Left ventricle myocardium superior (tissue), 1 donor: Measurements from ENCODE around the gene AHDC1. TPM values are rescaled to one million over a fixed set of nuclear protein-coding genes. Genes with fewer than 3 reads are reported as not detected.

ENCODE experiments used
- ATAC-seq: fragments of 200-7000 bp; cut with Tn5 transposase; one replicate; pipeline ENCODE4 v1.9.1; 2020; ENCODE audit warnings: mild to moderate bottlenecking, moderate library complexity
- DNase-seq: peaks from one replicate; pipeline ENCODE4 v3.0.0-alpha.2; 2020
- intact Hi-C: fragments of 100-400 bp; cut with micrococcal nuclease; formaldehyde crosslinking; loops from one replicate; pipeline ENCODE4 v1.11.0; 2022
- total RNA-seq: library from RNA; stranded (reverse); fragmentation: NEBNext Ultra II Directional; extraction: Animal tissue kit (Norgen Biotek cat#: 25700); gene quantifications from one replicate; pipeline ENCODE4 v1.2.1, GENCODE V29; 2021
- donor health status: DM: no; HTN: yes; CAD: no; lungs with severe emphysema.

The AHDC1 gene
- total RNA-seq, 1 donor from 2014 or later: 42.8 TPM

DNA sequence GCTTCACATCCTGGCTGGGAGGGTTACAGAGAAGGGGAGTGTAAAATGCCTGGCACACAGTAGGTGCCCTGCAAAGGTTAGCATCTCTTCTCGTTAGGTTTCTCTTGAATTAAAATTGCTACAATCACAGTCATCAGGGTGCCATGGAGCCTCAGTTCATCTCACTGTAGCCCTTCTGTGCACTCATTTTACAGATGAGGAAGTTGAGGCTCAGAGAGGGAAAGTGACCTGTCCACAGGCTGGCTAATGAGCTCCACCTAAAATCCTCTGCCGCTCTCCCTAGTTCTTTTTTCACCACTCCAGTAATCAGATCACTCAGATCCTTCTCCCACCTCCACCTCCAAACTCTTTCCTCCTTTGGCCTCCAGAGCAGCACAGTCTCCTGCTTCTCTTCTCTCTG lies 13.5 kb upstream of the AHDC1 start:
- intact Hi-C loops: no loop called here
- no peak for DNase-seq
- no peak for ATAC-seq

GRCh38 chr1:27616441-27616840 lies 12.5 kb upstream of the AHDC1 start:
- DNase-seq (no peak), ATAC-seq (no peak)
- intact Hi-C loops: no loop called here

GRCh38 chr1:27615346-27616192 lies 11.6 kb upstream of the AHDC1 start:
- no peak for ATAC-seq
- intact Hi-C loops: no loop called here

GRCh38 chr1:27614625-27615344 lies 10.8 kb upstream of the AHDC1 start:
- ATAC-seq (no peak), DNase-seq (no peak)
- intact Hi-C loops: no loop called here

More at GRCh38 chr1:27615346-27616192, 11.6 kb upstream of the AHDC1 start:
- no peak for DNase-seq

DNA sequence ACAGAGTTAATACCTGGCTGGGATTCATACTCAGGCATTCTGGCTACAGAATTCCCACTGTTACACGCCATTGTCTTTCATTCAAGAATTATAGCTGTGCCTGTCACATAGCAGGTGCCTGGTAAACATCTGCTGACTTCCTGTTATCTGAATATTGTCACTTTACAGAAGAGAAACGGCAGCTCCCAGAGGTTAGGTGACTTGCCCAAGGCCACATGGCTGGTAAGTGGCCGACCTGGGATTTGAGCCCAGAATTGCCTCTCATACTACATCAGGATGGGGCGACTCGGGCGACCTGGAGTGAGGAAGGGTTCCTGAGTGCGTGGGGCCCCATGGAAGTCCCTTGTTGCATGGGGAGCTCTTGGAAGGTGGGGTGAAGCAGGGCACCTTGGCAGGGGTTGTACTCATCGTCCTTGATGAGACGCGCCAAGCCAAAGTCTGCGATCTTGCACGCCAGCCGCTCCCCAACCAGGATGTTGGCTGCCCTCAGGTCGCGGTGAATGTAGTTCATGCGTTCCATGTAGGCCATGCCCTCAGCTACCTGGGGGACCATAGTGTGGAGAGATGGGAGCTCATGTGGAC lies 10.2 kb upstream of the AHDC1 start:
- intact Hi-C loops: no loop called here
- DNase-seq: no peak
- no peak for ATAC-seq

- DNase-seq (no peak), ATAC-seq (no peak)
- intact Hi-C loops: no loop called here
Observed at GRCh38 chr1:27612718-27613117, 8.8 kb upstream of the AHDC1 start.

DNA sequence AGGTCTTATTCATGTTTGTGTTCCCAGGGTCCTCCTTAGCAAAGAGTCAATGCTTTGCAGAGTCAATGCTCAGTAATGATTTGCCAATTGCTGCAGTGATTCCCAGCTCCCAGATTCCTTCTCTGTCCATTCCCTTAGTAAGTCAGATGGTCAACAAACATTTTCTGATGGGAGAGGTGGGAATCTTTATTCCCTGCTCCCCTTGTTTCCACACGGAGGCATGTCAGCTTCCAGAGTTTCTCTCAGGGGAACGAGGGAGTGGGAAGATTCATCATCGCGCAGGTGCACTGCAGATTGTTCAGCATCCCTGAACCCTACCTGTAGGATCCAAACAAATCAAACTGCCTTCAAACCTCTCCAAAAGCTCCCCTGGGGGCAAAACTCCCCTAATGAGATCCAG lies 7.5 kb upstream of the AHDC1 start:
- DNase-seq (no peak), ATAC-seq (no peak)
- intact Hi-C loops: no loop called here

DNA sequence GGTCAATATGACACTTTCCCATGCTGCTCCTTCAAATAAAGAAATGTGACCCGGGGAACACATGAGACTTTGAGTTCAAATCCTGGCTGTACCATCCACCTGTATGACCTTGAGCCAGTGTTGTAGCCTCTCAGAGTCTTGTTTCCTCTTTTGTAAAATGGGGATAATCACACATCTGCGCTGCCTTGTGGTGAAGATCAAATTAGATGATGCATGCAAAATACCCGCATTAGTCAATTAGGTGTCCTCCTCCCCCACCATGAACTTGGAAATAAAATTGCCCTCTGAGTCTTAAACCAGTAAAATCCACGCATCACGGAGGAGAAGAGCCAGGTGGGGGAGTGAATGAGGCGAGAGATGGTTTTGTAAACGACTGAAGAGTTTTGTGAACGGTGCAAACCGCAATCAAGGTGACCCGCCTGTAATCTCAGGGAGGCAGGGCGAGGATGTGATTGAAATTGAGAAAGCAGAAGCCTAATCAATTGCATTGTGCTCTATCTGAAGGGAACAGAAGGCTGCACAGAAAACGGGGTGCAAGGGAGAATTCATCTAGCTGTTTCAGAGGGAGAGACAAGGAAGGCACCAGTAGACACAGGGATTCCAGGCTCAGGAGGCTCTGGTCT lies 5.8 kb upstream of the AHDC1 start:
- DNase-seq (no peak), ATAC-seq (no peak)
- intact Hi-C loops: loop anchor here (5.0 kb wide), 2 partner anchors 53 to 307 kb away; no protein-coding TSS in a partner anchor

GRCh38 chr1:27609210-27609555 lies 5.2 kb upstream of the AHDC1 start:
- ATAC-seq (no peak), DNase-seq (no peak)
- intact Hi-C loops: loop anchor here (5.0 kb wide), 2 partner anchors 53 to 307 kb away; no protein-coding TSS in a partner anchor

- ATAC-seq (no peak), DNase-seq (no peak)
- intact Hi-C loops: loop anchor here (5.0 kb wide), 2 partner anchors 55 to 305 kb away; no protein-coding TSS in a partner anchor
Observed at GRCh38 chr1:27607239-27607804, 3.4 kb upstream of the AHDC1 start.

DNA sequence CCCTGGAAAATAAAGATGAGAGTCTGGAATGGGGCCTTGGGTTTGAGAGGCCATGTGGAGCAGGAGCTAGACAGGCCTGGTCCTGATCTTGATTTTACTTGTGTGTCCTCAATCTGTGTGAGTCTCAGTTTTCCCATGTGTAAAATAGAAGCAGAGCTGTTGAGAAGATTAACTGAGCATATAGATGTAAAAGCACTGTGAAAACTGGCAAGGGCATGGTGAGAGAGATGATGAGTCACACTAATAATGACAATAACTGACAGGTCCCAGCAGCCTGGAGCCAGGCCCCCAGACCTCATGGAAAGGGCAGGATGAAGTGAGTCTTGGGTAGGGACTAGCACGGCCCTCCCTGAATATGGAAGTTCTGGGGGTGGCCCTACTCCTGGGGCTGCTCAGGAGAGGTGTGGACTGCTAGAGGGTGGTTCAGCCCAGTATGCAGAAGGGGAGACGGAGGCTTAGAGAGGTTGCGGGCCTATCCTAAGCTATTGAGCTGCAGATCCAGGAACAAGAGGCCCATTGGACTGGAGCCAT lies 2.8 kb upstream of the AHDC1 start:
- intact Hi-C loops: loop anchor here (5.0 kb wide), 2 partner anchors 56 to 304 kb away; no protein-coding TSS in a partner anchor

DNA sequence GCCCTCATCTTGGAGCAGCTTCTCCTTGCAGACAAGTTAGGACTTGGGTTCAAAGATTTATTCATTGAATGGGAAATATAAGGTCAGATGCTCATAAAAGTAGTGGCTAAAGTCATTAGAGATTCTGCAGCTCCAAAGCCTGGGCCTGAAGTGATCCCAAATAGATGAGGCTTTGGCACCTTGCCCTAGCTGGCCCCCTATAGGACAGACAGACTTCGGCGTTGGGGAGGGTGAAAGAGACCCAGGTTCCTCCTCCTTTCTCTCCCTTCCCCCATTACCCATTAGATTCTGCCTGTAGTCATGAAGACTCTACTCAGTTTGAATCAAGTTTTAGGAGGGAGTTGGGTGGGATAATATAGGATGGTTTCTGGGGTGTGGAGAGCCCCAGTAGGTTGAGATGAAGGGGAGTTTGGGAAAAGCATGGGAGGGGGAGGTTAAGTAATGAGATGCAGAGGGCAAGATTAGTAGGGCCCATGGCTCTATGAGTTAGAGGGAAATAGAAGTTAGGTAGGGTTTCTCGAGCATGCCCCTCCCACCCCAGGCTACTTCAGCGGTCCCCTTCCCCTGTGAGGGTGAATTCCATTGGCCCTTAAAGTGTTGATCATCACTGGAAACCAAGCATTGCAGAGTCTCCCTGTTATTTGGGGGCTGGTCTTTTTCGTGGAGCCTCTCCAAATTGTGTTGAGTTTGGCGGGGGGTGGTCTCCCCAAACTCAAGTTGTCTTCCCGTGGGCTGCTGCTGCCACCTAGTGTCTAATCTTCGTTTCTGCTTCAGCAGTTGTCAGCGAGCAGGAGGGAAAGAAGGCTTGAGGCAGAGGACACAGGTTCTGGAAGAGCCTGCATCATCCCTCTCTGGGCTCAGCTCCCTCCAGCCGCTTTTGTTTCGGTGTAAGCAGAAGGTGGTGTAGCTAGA lies 2.1 kb upstream of the AHDC1 start:
- DNase-seq (peak; percentile 51), ATAC-seq (no peak)
- intact Hi-C loops: loop anchor here (5.0 kb wide), 2 partner anchors 56 to 304 kb away; no protein-coding TSS in a partner anchor

More for the DNA sequence above, 2.8 kb upstream of the AHDC1 start:
- no peak for ATAC-seq
- DNase-seq: no peak

- no peak for DNase-seq
- ATAC-seq: no peak
- intact Hi-C loops: loop anchor here (5.0 kb wide), 2 partner anchors 57 to 303 kb away; no protein-coding TSS in a partner anchor
Observed at GRCh38 chr1:27605300-27605766, 1.4 kb upstream of the AHDC1 start.

DNA sequence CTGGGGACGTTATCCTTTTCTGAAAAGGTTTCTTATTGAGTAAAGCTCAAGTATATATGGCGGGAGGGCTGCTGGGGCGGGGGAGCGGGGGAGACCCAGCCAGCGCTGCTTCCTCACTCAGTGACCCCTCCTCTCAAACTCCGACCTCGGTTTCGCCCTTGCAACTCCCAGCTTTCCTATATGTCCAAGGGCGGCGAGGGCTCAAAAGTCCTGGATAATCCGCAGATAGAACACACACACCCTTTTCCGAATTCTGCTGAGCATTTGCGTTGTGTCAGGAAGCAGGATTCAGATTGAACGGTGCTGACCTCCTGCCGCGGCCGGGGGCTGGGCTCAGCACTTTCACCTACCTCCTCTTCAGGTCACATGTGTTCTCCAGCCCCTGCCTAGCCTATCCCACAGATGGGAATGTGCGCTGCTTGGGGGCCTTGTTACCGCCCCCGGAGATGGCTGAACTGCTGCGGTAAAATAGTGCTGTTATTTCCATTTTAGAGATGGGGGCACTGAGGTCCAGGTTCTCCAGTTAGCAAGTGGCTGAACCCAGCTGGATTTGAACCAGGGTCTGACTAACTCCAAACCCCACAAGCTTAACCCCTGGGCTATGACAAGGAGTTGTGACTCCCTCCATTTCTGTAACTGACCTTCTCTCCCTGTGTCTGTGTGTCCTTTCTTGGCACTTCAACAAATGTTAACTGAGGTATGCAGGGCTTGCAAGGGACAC lies 795 bp upstream of the AHDC1 start:
- intact Hi-C loops: loop anchor here (5.0 kb wide), 3 partner anchors 42 to 302 kb away; no protein-coding TSS in a partner anchor
- ATAC-seq (no peak), DNase-seq (no peak)

- peak; percentile 4 for ATAC-seq
- intact Hi-C loops: loop anchor here (5.0 kb wide), 1 partner anchor 41 kb away; no protein-coding TSS in a partner anchor
- peak; percentile 72 for DNase-seq
Observed at GRCh38 chr1:27603309-27603680, 649 bp downstream of the AHDC1 start.

DNA sequence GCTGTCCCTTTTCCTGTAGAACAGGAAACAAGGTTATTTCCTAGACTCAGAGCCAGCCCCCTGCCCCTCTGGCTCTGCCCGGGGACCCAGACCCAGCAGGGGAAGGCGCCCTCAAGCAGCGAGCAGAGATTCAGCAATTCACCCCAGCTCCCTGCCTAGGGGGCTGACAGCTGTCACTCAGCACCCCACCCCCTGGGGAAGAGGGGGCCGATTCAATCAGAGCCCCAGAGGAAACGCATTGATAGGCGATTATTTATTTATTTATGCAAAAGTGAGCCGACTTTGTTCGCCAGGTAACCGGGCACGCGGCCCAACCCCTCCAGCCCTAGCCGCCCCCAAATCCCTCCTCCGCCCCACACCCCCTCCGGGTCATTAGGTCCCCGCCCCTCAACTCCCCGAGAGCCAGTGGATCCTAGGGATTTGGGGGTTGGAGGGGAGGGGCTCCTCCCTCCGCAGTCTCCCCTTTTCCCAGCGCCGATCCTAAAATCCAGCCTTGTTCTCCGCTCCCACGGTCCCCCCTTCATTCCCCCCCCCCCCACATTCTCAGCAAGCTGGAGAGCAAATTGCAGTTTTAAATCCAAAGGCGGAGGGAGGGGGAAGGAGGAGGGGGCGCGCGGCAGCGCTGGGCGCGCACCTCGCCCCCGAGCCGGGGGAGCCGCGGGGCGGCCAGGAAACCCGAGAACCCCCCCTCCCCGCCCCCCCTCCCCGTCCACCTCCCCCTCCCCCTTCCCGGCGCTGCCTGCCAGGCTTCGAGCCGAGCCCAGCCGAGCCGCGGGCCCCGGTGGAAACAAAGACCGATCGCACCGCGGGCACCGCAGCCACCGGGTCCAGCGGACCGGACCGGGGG lies 1.3 kb downstream of the AHDC1 start:
- ATAC-seq (peak; percentile 26), DNase-seq (peak; percentile 78)
- intact Hi-C loops: loop anchor here (5.0 kb wide), 1 partner anchor 40 kb away; no protein-coding TSS in a partner anchor
